Stimulated activated CD8-positive, alpha-beta memory T cell treated with anti-CD3 and anti-CD28 coated beads, Interleukin-7, amount 100 ng/mL, for 24 hours (primary cell): Measurements from ENCODE around the gene S100A14.
"Not testable (repeated sequence)": the region's sequence is repeated elsewhere in the genome, so short reads cannot be mapped to it uniquely, and the experiment has no call there.

ENCODE experiments used
- DNase-seq: peaks from one replicate; pipeline ENCODE4 v3.0.0-alpha.2; 2020; ENCODE audit warnings: low read depth

Gene S100A14

GRCh38 chr1:153586347-153586746, 29.8 kb downstream of the S100A14 start:
- DNase-seq = no peak

GRCh38 chr1:153585006-153585405, 31.1 kb downstream of the S100A14 start:
- DNase-seq = no peak

GRCh38 chr1:153583976-153584375, 32.1 kb downstream of the S100A14 start:
- DNase-seq = no peak

- DNase-seq = not testable (repeated sequence)
These were observed 32.6 kb downstream of the S100A14 start for GRCh38 chr1:153583514-153583913.

GRCh38 chr1:153582836-153583235, 33.3 kb downstream of the S100A14 start:
- not testable (repeated sequence) for DNase-seq

- no peak for DNase-seq
These were observed 37.2 kb downstream of the S100A14 start for GRCh38 chr1:153578936-153579335.

- no peak for DNase-seq
These were observed 37.6 kb downstream of the S100A14 start for GRCh38 chr1:153578490-153578889.

- DNase-seq = no peak
These were observed 38.5 kb downstream of the S100A14 start for GRCh38 chr1:153577624-153578051.

GRCh38 chr1:153577138-153577537, 39.0 kb downstream of the S100A14 start:
- DNase-seq = no peak

GRCh38 chr1:153575497-153575896, 40.6 kb downstream of the S100A14 start:
- DNase-seq = not testable (repeated sequence)

GRCh38 chr1:153575081-153575491, 41.0 kb downstream of the S100A14 start:
- DNase-seq = not testable (repeated sequence)

GRCh38 chr1:153573351-153573750, 42.8 kb downstream of the S100A14 start:
- no peak for DNase-seq

GRCh38 chr1:153572569-153573015, 43.5 kb downstream of the S100A14 start:
- DNase-seq = no peak

- no peak for DNase-seq
These were observed 44.4 kb downstream of the S100A14 start for GRCh38 chr1:153571706-153572105.

GRCh38 chr1:153570874-153571273, 45.3 kb downstream of the S100A14 start:
- DNase-seq = no peak

- DNase-seq = no peak
These were observed 46.7 kb downstream of the S100A14 start for GRCh38 chr1:153569465-153569864.

GRCh38 chr1:153568367-153569099, 47.6 kb downstream of the S100A14 start:
- DNase-seq = peak; percentile 64

- DNase-seq = no peak
These were observed 48.3 kb downstream of the S100A14 start for GRCh38 chr1:153567621-153568366.

- DNase-seq = peak; percentile 75
These were observed 49.4 kb downstream of the S100A14 start for GRCh38 chr1:153566414-153567371.

GRCh38 chr1:153565529-153566374, 50.4 kb downstream of the S100A14 start, which contains the start of gene S100A2:
S100A2 (minus strand) TSS chr1:153565844; CDS start chr1:153563877, 1,967 bp downstream.
- no peak for DNase-seq
